ENCODE measurements around the gene RPP25L. TPM values are rescaled to one million over a fixed set of nuclear protein-coding genes. Genes with fewer than 3 reads are reported as not detected.

RPP25L gene
- total and polyA plus RNA-seq, 3 experiments from 2014 or later, result 34.5 to 39.0 (median 35.9) TPM

GRCh38 chr9:34579104-34579807, 32.6 kb downstream of the RPP25L start:
- Histone ChIP-seq H3K9me3 (ENCODE audit: low read length) (no peaks in the 10 kb centered on the region), H3K27me3 (ENCODE audit: insufficient read depth, low read length, poor library complexity, severe bottlenecking) (peaks cover 24% of the 10 kb centered on the region), H3K4me3 (ENCODE audit: low read length) (no peak overlapping the region), H3K36me3 (ENCODE audit: insufficient read depth, low read length) (no peaks in the 10 kb centered on the region), H3K27ac (ENCODE audit: low read depth, low read length) (no peak overlapping the region), H3K4me1 (ENCODE audit: insufficient read depth, low read length) (peaks cover 6% of the 10 kb centered on the region)
- no peak overlapping the region for H3K27ac Mint-ChIP-seq
- no peak for DNase-seq
- H3K4me1 Mint-ChIP-seq, result peaks cover 4 to 15% (median 12%) of the 10 kb centered on the region in 3 donors
- peak overlapping the region in 3 of 7 donors; percentile 10 to 49 (median 18) for H3K4me3 Mint-ChIP-seq
- ChIA-PET POLR2A (no interaction called here), CTCF (interaction anchor here (0.7 to 1.4 kb wide), 2 partner anchors 13 to 40 kb away, joined by 3 to 14 read pairs; no protein-coding TSS in a partner anchor)
- no peaks in the 10 kb centered on the region for H3K9me3 Mint-ChIP-seq
- peaks cover 55 to 78% of the 10 kb centered on the region in 2 donors for H3K27me3 Mint-ChIP-seq
- H3K36me3 Mint-ChIP-seq, result peaks cover 0 to 5% (median 0%) of the 10 kb centered on the region in 3 donors

GRCh38 chr9:34578241-34579103, 33.4 kb downstream of the RPP25L start:
- POLR2A ChIA-PET, result no interaction called here

DNA sequence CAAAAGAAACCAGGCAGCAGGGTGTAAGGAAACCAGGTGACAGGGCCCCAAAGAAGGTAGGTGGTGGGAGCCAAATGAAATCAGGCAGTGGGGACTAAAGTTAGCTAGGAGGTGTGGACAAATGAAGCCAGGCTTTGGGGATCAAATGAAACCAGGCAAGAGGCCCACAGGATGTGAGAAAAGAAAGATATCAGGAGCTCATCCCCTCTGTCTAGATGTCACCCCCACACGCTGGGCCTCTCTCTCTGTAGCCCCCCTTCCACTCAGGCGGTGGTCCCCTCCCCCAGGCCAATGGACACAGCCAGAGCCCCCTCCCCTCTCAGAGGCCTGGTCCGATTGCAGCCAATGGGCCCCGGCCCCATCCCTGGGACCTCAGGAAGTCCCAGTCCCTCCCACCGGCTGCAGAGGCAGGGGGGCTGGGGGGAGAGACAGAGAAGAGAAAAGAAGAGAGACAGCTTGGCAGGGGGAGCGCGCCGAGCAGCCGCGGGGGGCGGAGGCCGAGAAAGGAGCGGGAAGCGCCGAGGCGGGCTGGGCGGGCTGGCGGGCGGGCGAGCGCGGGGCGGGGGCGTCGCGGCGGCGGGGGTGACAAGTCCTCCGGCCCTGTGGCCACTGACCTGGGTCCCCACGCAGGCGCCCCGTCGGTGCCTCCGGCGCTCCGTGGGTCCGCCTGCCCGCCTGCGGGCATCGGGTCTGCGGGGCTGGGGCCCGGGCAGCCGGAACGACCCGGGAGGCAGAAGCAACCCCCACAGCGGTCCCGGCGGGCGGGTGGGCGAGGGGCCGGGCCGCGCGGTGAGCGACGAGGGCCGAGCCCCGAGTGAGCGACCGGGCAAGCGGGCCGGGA, 34.3 kb downstream of the RPP25L start:
- ChIA-PET CTCF (no interaction called here), POLR2A (no interaction called here)
- Histone ChIP-seq H3K27me3 (ENCODE audit: insufficient read depth, low read length, poor library complexity, severe bottlenecking) (peaks cover 25% of the 10 kb centered on the region), H3K27ac (ENCODE audit: low read depth, low read length) (no peak overlapping the region), H3K4me1 (ENCODE audit: insufficient read depth, low read length) (peaks cover 6% of the 10 kb centered on the region), H3K9me3 (ENCODE audit: low read length) (no peaks in the 10 kb centered on the region), H3K4me3 (ENCODE audit: low read length) (no peak overlapping the region), H3K36me3 (ENCODE audit: insufficient read depth, low read length) (no peaks in the 10 kb centered on the region)
- Mint-ChIP-seq H3K4me3 (peak overlapping the region in 6 of 7 donors; percentile 4 to 51 (median 38)), H3K27ac (peak overlapping the region in 1 of 8 donors; percentile 45), H3K36me3 (peaks cover 0 to 5% (median 0%) of the 10 kb centered on the region in 3 donors), H3K9me3 (no peaks in the 10 kb centered on the region), H3K4me1 (peaks cover 4 to 15% (median 12%) of the 10 kb centered on the region in 3 donors), H3K27me3 (peaks cover 53 to 75% of the 10 kb centered on the region in 2 donors)
- DNase-seq, result no peak

More at GRCh38 chr9:34578241-34579103, 33.4 kb downstream of the RPP25L start:
- Histone ChIP-seq H3K36me3 (ENCODE audit: insufficient read depth, low read length) (no peaks in the 10 kb centered on the region), H3K9me3 (ENCODE audit: low read length) (no peaks in the 10 kb centered on the region), H3K4me1 (ENCODE audit: insufficient read depth, low read length) (peaks cover 6% of the 10 kb centered on the region), H3K27me3 (ENCODE audit: insufficient read depth, low read length, poor library complexity, severe bottlenecking) (peaks cover 23% of the 10 kb centered on the region), H3K4me3 (ENCODE audit: low read length) (no peak overlapping the region), H3K27ac (ENCODE audit: low read depth, low read length) (no peak overlapping the region)
- no peaks in the 10 kb centered on the region for H3K9me3 Mint-ChIP-seq
- CTCF ChIA-PET, result interaction anchor here (0.7 kb wide), 1 partner anchor 39 kb away, joined by 3 read pairs; no protein-coding TSS in a partner anchor
- H3K4me3 Mint-ChIP-seq, result peak overlapping the region in 4 of 7 donors; percentile 8 to 49 (median 30)
- no peak overlapping the region for H3K27ac Mint-ChIP-seq
- peaks cover 0 to 5% (median 0%) of the 10 kb centered on the region in 3 donors for H3K36me3 Mint-ChIP-seq
- peaks cover 52 to 76% of the 10 kb centered on the region in 2 donors for H3K27me3 Mint-ChIP-seq
- peaks cover 4 to 15% (median 12%) of the 10 kb centered on the region in 3 donors for H3K4me1 Mint-ChIP-seq
- no peak for DNase-seq

DNA sequence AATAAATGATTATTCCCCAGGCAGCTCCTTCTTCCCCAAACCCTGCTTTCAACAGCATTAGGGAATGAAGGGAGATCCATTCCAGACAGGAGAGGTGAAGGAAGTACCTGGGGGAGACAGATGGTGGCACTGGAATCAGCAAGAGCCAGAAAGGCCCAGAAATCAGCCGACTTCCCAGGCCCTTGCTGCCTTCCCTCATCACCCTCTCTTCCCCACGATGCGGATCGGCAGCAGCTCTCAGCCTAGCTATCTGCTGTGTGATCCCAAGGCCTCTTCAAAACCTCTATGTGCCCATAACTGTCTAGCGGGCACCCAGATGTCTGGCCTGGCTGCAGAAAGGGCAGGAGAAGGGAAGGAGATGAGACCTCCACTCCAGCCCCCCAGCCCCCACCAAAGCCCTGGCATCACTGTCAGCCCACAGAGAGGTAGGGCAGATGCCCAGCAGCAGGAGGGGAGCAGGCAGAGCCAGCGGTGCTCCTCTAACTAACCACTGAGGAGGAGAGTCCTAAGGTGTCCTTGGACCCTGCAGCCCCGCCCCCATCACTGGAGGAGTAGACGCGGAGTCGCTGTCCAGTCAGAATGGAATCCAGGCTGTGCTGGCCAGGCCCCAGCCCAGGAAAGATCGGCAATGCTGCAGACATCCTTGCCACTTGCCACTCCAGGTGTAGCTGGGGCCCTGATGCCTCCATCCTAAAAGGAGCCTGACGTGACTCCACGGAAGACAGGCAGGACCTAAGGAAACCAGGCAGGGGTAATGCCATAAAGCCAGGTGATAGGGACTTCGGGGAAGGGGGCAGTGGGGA, 35.1 kb downstream of the RPP25L start:
- H3K4me1 Mint-ChIP-seq, result peaks cover 4 to 15% (median 12%) of the 10 kb centered on the region in 3 donors
- H3K27me3 ChIP-seq (ENCODE audit: insufficient read depth, low read length, poor library complexity, severe bottlenecking), result peaks cover 25% of the 10 kb centered on the region
- no peaks in the 10 kb centered on the region for H3K9me3 Mint-ChIP-seq
- ChIA-PET POLR2A (no interaction called here), CTCF (no interaction called here)
- H3K9me3 ChIP-seq (ENCODE audit: low read length), result no peaks in the 10 kb centered on the region
- H3K4me1 ChIP-seq (ENCODE audit: insufficient read depth, low read length), result peaks cover 6% of the 10 kb centered on the region
- peaks cover 0 to 5% (median 0%) of the 10 kb centered on the region in 3 donors for H3K36me3 Mint-ChIP-seq
- no peak for DNase-seq
- H3K27ac ChIP-seq (ENCODE audit: low read depth, low read length), result no peak overlapping the region
- no peak overlapping the region for H3K4me3 ChIP-seq (ENCODE audit: low read length)
- peak overlapping the region in 3 of 7 donors; percentile 47 to 51 (median 50) for H3K4me3 Mint-ChIP-seq
- no peaks in the 10 kb centered on the region for H3K36me3 ChIP-seq (ENCODE audit: insufficient read depth, low read length)
- peak overlapping the region in 1 of 8 donors; percentile 45 for H3K27ac Mint-ChIP-seq
- peaks cover 47 to 75% of the 10 kb centered on the region in 2 donors for H3K27me3 Mint-ChIP-seq

- Histone ChIP-seq H3K4me1 (ENCODE audit: insufficient read depth, low read length) (peaks cover 6% of the 10 kb centered on the region), H3K27ac (ENCODE audit: low read depth, low read length) (no peak overlapping the region), H3K4me3 (ENCODE audit: low read length) (no peak overlapping the region), H3K27me3 (ENCODE audit: insufficient read depth, low read length, poor library complexity, severe bottlenecking) (peaks cover 25% of the 10 kb centered on the region), H3K9me3 (ENCODE audit: low read length) (no peaks in the 10 kb centered on the region), H3K36me3 (ENCODE audit: insufficient read depth, low read length) (no peaks in the 10 kb centered on the region)
- DNase-seq, result no peak
- ChIA-PET CTCF (no interaction called here), POLR2A (no interaction called here)
- Mint-ChIP-seq H3K36me3 (peaks cover 0 to under 1% (median 0%) of the 10 kb centered on the region in 3 donors), H3K27ac (peak overlapping the region in 1 of 8 donors; percentile 12), H3K27me3 (peaks cover 44 to 70% of the 10 kb centered on the region in 2 donors), H3K4me3 (no peak overlapping the region), H3K4me1 (peaks cover 4 to 15% (median 12%) of the 10 kb centered on the region in 3 donors), H3K9me3 (no peaks in the 10 kb centered on the region)
Measured at GRCh38 chr9:34575862-34576596, 35.9 kb downstream of the RPP25L start.

GRCh38 chr9:34575241-34575640, 36.7 kb downstream of the RPP25L start:
- ChIA-PET POLR2A (no interaction called here), CTCF (no interaction called here)
- no peaks in the 10 kb centered on the region for H3K36me3 ChIP-seq (ENCODE audit: insufficient read depth, low read length)
- peak overlapping the region in 1 of 8 donors; percentile 64 for H3K27ac Mint-ChIP-seq
- peaks cover 4 to 15% (median 12%) of the 10 kb centered on the region in 3 donors for H3K4me1 Mint-ChIP-seq
- H3K27me3 ChIP-seq (ENCODE audit: insufficient read depth, low read length, poor library complexity, severe bottlenecking), result peaks cover 23% of the 10 kb centered on the region
- DNase-seq, result no peak
- no peaks in the 10 kb centered on the region for H3K9me3 Mint-ChIP-seq
- H3K36me3 Mint-ChIP-seq, result no peaks in the 10 kb centered on the region
- H3K4me1 ChIP-seq (ENCODE audit: insufficient read depth, low read length), result peaks cover 6% of the 10 kb centered on the region
- H3K27ac ChIP-seq (ENCODE audit: low read depth, low read length), result no peak overlapping the region
- H3K9me3 ChIP-seq (ENCODE audit: low read length), result no peaks in the 10 kb centered on the region
- H3K27me3 Mint-ChIP-seq, result peaks cover 37 to 63% of the 10 kb centered on the region in 2 donors
- no peak overlapping the region for H3K4me3 ChIP-seq (ENCODE audit: low read length)
- H3K4me3 Mint-ChIP-seq, result no peak overlapping the region

Measured in CD8-positive, alpha-beta memory T cell (primary cell).